Lower leg skin (tissue), 4 donors: Measurements from ENCODE around the gene SLC9A5. TPM values are rescaled to one million over a fixed set of nuclear protein-coding genes. Genes with fewer than 3 reads are reported as not detected.

Experiments used
- DNase-seq, 2 donors: peaks; one replicate each; pipeline ENCODE4 v3.0.0-alpha.2; 2019; ENCODE audit warnings: low spot score in 2 of 2
- H3K4me3 ChIP-seq: fragments of 200-600 bp; sonication (generic); 2 replicates; pipeline ENCODE4 v1.5.1; 2017; ENCODE audit warnings: mild to moderate bottlenecking, low read depth; ENCODE audit not compliant: poor library complexity, severe bottlenecking
- POLR2A ChIP-seq, 2 donors: fragments of 450-650 bp; IDR thresholded peaks; one replicate each; pipeline ENCODE4 v1.6.1; 2016 to 2017; ENCODE audit warnings: antibody characterized with exemption in 2 of 2, mild to moderate bottlenecking in 1 of 2, moderate library complexity in 1 of 2
- WGBS, 2 donors: methylation state at CpG; one replicate each; pipeline ENCODE4 v1.1.5; 2018; 5-methylcytosine and 5-hydroxymethylcytosine counted together
- intact Hi-C: fragments of 100-400 bp; cut with DNase I; formaldehyde crosslinking; loops from one replicate; pipeline ENCODE4 v1.15.0; 2023; ENCODE audit warnings: low total_unique reads
- total RNA-seq, 4 donors: library from RNA; depleted of rRNA; stranded (reverse); fragments of >200 nt; gene quantifications; one replicate each; pipeline ENCODE4 v1.1.0, GENCODE V29; 2016
- TF ChIP-seq, protein P1 (sequence below), 3 donors: fragments of 450-650 bp; IDR thresholded peaks; one replicate each; pipeline ENCODE4 v1.5.1; 2016; ENCODE audit warnings: antibody characterized with exemption in 3 of 3, mild to moderate bottlenecking in 3 of 3, moderate library complexity in 2 of 3

Gene SLC9A5
- total RNA-seq, 4 donors from 2014 or later: 0.04 to 0.83 (median 0.64) TPM

DNA sequence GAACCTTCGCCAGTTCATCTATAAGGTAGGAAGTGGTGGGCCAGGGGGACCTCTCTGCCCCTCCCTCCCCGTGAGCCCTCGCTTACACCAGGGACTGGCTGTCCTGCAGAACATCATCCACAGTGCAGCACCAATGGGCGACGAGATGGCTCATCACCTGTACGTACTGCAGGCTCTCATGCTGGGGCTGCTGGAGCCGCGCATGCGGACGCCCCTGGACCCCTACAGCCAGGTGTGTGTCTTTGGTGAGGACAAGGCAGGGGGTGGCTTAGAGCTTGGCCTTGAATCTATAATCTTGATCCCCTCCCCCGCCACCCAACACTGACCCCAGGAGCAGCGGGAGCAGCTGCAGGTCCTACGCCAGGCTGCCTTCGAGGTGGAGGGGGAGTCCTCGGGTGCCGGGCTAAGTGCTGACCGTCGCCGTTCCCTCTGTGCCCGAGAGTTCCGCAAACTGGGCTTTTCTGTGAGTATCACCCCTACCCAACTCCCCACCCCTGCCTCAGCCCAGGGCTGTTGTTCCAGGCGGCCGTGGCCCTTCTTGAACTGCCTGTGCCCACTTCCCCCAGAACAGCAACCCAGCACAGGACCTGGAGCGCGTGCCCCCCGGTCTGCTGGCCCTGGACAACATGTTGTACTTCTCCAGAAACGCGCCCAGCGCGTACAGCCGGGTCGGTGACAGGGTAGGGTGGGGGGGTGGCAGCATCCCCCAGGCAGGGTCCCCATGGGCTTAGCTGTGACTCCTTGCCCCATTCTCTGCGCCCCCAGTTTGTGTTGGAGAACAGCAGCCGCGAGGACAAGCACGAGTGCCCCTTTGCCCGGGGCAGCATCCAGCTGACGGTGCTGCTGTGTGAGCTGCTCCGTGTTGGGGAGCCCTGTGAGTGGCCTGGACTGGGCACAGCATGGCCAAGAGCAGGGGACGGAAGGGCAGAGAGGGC lies 47.1 kb upstream of the SLC9A5 start:
- intact Hi-C loops: no loop called here
- H3K4me3 ChIP-seq: no peak overlapping the region
- no peak for TF ChIP-seq POLR2A (IDR thresholded peaks at IDR 0.05)
- TF ChIP-seq, protein P1, sequence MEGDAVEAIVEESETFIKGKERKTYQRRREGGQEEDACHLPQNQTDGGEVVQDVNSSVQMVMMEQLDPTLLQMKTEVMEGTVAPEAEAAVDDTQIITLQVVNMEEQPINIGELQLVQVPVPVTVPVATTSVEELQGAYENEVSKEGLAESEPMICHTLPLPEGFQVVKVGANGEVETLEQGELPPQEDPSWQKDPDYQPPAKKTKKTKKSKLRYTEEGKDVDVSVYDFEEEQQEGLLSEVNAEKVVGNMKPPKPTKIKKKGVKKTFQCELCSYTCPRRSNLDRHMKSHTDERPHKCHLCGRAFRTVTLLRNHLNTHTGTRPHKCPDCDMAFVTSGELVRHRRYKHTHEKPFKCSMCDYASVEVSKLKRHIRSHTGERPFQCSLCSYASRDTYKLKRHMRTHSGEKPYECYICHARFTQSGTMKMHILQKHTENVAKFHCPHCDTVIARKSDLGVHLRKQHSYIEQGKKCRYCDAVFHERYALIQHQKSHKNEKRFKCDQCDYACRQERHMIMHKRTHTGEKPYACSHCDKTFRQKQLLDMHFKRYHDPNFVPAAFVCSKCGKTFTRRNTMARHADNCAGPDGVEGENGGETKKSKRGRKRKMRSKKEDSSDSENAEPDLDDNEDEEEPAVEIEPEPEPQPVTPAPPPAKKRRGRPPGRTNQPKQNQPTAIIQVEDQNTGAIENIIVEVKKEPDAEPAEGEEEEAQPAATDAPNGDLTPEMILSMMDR (IDR thresholded peaks at IDR 0.05): no peak
- DNase-seq: no peak
- WGBS, 2 donors: 92 to 94% methylated on average over 40 of the region's 40 CpGs

- no peak for TF ChIP-seq POLR2A (IDR thresholded peaks at IDR 0.05)
- TF ChIP-seq, protein P1 (IDR thresholded peaks at IDR 0.05): no peak
- no peak for DNase-seq
- no peak overlapping the region for H3K4me3 ChIP-seq
- WGBS, 2 donors: 85 to 89% methylated on average over 8 to 12 of the region's 12 CpGs
- intact Hi-C loops: no loop called here
Measured at GRCh38 chr16:67202426-67202825, 46.4 kb upstream of the SLC9A5 start.

DNA sequence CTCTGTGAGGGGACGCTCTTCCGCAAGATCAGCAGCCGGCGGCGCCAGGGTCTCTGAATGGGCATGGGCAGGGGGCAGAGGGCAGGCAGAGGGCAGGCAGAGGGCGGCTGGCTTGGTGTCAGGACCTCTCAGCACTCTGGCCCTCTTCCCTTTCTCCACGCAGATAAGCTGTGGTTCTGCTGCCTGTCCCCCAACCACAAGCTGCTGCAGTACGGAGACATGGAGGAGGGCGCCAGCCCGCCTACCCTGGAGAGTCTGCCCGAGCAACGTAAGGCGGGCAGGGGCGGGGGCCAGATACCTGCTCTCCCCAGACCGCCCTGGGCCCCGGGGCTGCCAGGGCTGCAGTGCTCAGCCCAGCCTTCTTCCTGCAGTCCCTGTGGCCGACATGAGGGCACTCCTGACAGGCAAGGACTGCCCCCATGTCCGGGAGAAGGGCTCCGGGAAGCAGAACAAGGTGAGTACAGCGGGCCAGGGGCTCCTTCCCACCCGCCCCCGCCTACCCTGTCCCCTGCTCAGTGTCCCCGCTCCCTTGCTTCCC lies 45.8 kb upstream of the SLC9A5 start:
- H3K4me3 ChIP-seq: no peak overlapping the region
- intact Hi-C loops: no loop called here
- no peak for DNase-seq
- WGBS, 2 donors: 87 to 89% methylated on average over 19 to 23 of the region's 23 CpGs
- TF ChIP-seq POLR2A (IDR thresholded peaks at IDR 0.05): no peak
- TF ChIP-seq, protein P1 (IDR thresholded peaks at IDR 0.05): no peak

- WGBS, 2 donors: 80 to 86% methylated on average over 1 to 3 of the region's 4 CpGs
- no peak for TF ChIP-seq POLR2A (IDR thresholded peaks at IDR 0.05)
- TF ChIP-seq, protein P1 (IDR thresholded peaks at IDR 0.05): no peak
- no peak overlapping the region for H3K4me3 ChIP-seq
- no peak for DNase-seq
- intact Hi-C loops: no loop called here
Measured at GRCh38 chr16:67204076-67204475, 44.7 kb upstream of the SLC9A5 start.

DNA sequence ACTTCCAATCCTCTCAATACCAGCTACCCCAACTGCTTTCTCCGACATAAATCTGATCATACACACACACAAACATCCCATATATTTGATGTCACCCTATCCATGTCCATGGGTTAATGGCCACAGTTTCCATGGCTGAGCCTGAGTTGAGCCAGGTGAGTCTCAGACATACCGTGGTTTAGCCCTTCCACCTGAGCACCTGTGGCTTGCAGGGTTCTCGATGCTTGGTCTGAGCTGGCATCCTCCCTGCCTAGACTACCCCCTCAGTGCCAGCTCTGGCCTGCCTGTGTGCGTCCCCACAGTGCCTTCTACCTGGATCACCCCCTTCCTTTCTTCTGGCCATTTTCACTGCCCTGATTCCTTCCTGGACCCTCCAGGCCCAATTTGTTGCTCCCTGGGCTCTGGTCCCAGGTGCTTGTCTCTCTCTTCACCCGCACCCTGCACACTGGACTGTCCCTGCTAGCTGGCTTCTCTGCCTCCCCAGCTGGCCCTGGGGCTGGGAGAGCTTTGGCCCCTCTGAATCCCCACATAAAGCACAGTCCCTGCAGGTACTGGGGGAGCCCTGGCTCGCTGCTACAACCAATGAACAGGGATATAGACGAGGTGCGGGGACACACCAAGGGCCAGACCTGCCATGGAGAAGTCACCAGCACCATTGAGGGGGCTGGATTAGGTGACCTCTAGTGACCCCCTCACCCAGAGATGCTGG lies 42.5 kb upstream of the SLC9A5 start:
- TF ChIP-seq POLR2A (IDR thresholded peaks at IDR 0.05): no peak
- TF ChIP-seq, protein P1 (IDR thresholded peaks at IDR 0.05): no peak
- WGBS, 2 donors: 94 to 95% methylated on average over 7 to 8 of the region's 8 CpGs
- intact Hi-C loops: no loop called here
- H3K4me3 ChIP-seq: no peak overlapping the region
- no peak for DNase-seq
